ENCODE measurements around the gene GATB.
A peak's percentile ranks its signal among the peaks of the same experiment; 100 is the strongest.

Gene GATB

DNA sequence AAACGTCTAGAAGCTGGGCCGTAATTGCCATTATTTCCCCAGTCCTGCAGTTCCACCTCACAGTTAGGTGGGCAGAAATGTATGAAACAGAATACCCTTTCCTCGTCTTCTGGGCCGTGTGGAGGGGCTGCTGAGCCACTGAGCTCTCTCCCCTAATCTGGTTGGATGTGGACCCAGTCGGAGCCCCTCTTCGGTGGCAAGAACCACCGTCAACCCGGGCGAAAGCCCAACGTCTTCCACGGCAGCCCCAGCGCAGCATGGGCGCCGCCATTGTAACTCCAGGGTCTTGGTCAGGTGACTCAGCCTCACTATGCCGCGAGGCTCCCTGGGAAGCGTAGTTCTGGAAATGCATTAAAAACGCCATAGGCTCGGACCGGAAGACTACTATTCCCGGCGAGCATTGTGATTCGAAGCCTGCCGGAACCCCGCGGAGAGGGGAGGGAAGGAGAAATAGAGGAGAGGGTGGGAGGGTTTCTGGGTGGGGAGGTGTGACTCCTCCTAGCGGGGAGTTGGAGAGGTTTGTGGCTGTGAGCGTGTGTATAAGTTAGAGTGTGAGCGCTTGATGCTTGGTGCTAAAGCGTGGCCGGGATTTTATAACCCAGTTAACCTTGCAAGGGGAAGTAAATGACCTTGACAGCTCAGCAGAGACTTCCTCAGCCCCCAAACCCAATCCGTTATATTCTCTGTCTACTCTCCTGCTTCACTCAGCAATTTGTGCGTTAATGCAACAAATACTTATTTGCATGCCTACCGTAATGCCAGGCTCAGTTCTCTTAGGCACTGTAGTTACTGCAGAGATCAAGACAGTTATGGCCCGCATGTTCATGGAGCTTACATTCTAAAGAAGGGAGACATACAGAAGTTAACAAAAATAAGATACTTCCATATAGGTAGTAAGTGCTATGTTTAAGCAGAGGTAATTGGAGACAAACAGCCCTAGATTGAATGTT lies at the start of gene GATB:
Gene GATB (minus strand): TSS at position 296 of the 950 bp plus-strand sequence. CDS start 25 bp downstream, at position 271.
- TF ChIP-seq, protein P1, sequence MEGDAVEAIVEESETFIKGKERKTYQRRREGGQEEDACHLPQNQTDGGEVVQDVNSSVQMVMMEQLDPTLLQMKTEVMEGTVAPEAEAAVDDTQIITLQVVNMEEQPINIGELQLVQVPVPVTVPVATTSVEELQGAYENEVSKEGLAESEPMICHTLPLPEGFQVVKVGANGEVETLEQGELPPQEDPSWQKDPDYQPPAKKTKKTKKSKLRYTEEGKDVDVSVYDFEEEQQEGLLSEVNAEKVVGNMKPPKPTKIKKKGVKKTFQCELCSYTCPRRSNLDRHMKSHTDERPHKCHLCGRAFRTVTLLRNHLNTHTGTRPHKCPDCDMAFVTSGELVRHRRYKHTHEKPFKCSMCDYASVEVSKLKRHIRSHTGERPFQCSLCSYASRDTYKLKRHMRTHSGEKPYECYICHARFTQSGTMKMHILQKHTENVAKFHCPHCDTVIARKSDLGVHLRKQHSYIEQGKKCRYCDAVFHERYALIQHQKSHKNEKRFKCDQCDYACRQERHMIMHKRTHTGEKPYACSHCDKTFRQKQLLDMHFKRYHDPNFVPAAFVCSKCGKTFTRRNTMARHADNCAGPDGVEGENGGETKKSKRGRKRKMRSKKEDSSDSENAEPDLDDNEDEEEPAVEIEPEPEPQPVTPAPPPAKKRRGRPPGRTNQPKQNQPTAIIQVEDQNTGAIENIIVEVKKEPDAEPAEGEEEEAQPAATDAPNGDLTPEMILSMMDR (IDR thresholded peaks at IDR 0.05; ENCODE audit: insufficient read depth, low read length, missing control alignments) = peak; percentile 37
- POLR2A ChIA-PET = interaction anchor here (0.6 kb wide), 1 partner anchor 578 kb away, joined by 3 read pairs; no protein-coding TSS in a partner anchor
- peak; percentile 67 for DNase-seq (ENCODE audit: low read depth, low spot score)
- CTCF ChIA-PET = interaction anchor here (1.0 to 2.1 kb wide), 6 partner anchors 11 to 41 kb away, joined by 3 to 8 read pairs (median 3); no protein-coding TSS in a partner anchor
- H3K4me3 ChIP-seq (ENCODE audit: low read depth, low read length) = peak within 1 kb of the TSS; percentile 89

GRCh38 chr4:151810476-151810875 lies 49.7 kb upstream of the GATB start:
- H3K4me3 ChIP-seq (ENCODE audit: low read depth, low read length) = no peak overlapping the region
- POLR2A ChIA-PET = no interaction called here
- no peak for DNase-seq (ENCODE audit: low read depth, low spot score)
- TF ChIP-seq, protein P1 (IDR thresholded peaks at IDR 0.05; ENCODE audit: insufficient read depth, low read length, missing control alignments) = no peak
- CTCF ChIA-PET = no interaction called here

DNA sequence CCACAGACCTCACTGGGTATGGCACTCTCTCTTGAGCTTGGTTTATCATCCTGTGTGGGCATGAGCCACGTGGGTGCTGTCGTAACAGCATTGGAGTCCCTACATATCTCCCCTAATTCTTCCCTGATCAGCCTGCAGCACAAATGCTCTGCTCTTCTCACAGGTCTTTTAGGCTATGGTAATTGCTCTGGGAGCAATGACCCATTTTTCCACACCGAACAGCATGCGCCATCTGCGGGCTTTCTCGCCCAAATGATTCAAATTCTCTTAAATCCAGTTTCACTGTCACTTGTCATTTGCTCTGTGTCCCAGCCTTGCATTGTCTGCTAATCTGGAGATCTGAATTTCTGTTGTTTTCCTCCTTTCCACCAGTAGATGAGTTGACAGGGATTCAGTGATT lies 48.9 kb upstream of the GATB start:
- no peak overlapping the region for H3K4me3 ChIP-seq (ENCODE audit: low read depth, low read length)
- TF ChIP-seq, protein P1 (IDR thresholded peaks at IDR 0.05; ENCODE audit: insufficient read depth, low read length, missing control alignments) = no peak
- CTCF ChIA-PET = no interaction called here
- no peak for DNase-seq (ENCODE audit: low read depth, low spot score)
- POLR2A ChIA-PET = no interaction called here

DNA sequence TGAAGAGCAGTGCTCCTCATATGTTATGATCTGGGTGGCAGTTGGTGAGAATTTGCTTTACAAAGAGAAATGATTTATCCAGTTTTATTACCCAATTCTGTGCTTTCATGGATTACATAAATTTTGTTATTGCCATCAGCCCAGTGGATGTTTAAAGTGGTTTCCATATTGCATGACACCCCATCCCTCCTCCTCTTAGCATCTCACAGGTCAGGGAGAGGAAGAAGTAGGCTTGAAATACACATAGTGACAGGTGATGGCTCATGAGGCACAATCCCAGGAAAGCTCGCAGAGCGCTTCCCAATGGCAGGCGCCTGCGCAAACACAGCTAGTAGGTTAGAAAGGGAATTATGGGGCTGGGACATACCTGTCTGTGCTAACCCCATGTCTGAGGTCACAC lies 47.7 kb upstream of the GATB start:
- TF ChIP-seq, protein P1 (IDR thresholded peaks at IDR 0.05; ENCODE audit: insufficient read depth, low read length, missing control alignments) = no peak
- H3K4me3 ChIP-seq (ENCODE audit: low read depth, low read length) = no peak overlapping the region
- ChIA-PET CTCF (interaction anchor here (1.0 kb wide), 1 partner anchor 9 kb away, joined by 3 read pairs; no protein-coding TSS in a partner anchor), POLR2A (no interaction called here)
- DNase-seq (ENCODE audit: low read depth, low spot score) = no peak

DNA sequence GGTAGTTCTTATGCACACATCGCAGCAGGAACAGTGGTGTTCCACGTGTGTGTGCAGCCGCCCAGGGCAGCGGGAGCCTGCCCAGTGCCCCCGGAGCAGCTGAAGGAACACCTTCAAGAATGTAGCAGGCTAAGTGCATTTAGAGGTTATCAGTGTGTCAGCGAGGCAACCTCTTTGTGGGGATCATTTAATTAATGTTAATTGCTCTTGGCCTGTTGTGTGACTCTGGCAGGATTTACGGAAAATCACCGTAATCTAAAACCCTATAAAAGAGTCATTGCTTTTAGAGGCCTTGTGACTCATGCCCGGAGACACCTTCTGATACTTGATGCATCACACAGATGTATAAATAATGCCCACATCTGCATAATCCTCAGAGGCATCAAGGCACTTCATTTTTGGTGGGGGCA lies 47.3 kb upstream of the GATB start:
- DNase-seq (ENCODE audit: low read depth, low spot score) = no peak
- no peak overlapping the region for H3K4me3 ChIP-seq (ENCODE audit: low read depth, low read length)
- ChIA-PET CTCF (no interaction called here), POLR2A (no interaction called here)
- TF ChIP-seq, protein P1 (IDR thresholded peaks at IDR 0.05; ENCODE audit: insufficient read depth, low read length, missing control alignments) = no peak

GRCh38 chr4:151807220-151807619 lies 46.4 kb upstream of the GATB start:
- TF ChIP-seq, protein P1 (IDR thresholded peaks at IDR 0.05; ENCODE audit: insufficient read depth, low read length, missing control alignments) = no peak
- POLR2A ChIA-PET = interaction anchor here (0.6 kb wide), 1 partner anchor 79 kb away, joined by 4 read pairs; no protein-coding TSS in a partner anchor
- H3K4me3 ChIP-seq (ENCODE audit: low read depth, low read length) = no peak overlapping the region
- CTCF ChIA-PET = no interaction called here
- no peak for DNase-seq (ENCODE audit: low read depth, low spot score)

Measured in AG04449 (cell line).